Kidney (tissue), 14 donors: ENCODE data around the gene RAP1A. TPM values are rescaled to one million over a fixed set of nuclear protein-coding genes. Genes with fewer than 3 reads are reported as not detected.

Experiments used
- DNase-seq, 5 donors: peaks; one replicate each; pipeline ENCODE4 v3.0.0-alpha.2; 2013 to 2020
- FAIRE-seq: peaks from 2 replicates; lab custom pipeline; 2012; peaks lifted over from hg19 to GRCh38; lab: Jason Lieb, UNC
- H3K27ac ChIP-seq, 2 donors: one replicate each; pipeline ENCODE4 v1.7.0; 2013; ENCODE audit warnings: low read depth in 2 of 2, low read length in 2 of 2, inconsistent platforms in 1 of 2
- H3K27me3 ChIP-seq: one replicate; pipeline ENCODE4 v1.7.1; 2013; ENCODE audit warnings: low read length, inconsistent platforms; ENCODE audit not compliant: control insufficient read depth, insufficient read depth
- H3K36me3 ChIP-seq, 3 donors: one replicate each; pipeline versions ENCODE4 v1.7.0 to v1.7.1; 2013; ENCODE audit warnings: low read length in 3 of 3, control low read depth in 1 of 3, inconsistent platforms in 1 of 3; ENCODE audit not compliant: insufficient read depth in 3 of 3, control insufficient read depth in 2 of 3
- H3K4me1 ChIP-seq, 3 donors: one replicate each; pipeline versions ENCODE4 v1.7.0 to v1.7.1; 2013; ENCODE audit warnings: low read length in 3 of 3, inconsistent platforms in 1 of 3, low read depth in 1 of 3; ENCODE audit not compliant: control insufficient read depth in 2 of 3, insufficient read depth in 2 of 3
- H3K4me3 ChIP-seq, 3 donors: one replicate each; pipeline versions ENCODE4 v1.7.0 to v1.8.1; 2013; ENCODE audit warnings: low read length in 3 of 3, control low read depth in 1 of 3, inconsistent platforms in 1 of 3
- H3K9ac ChIP-seq, 3 donors: one replicate each; pipeline versions ENCODE4 v1.7.0 to v1.7.1; 2013; ENCODE audit warnings: low read length in 3 of 3, control low read depth in 1 of 3, inconsistent platforms in 1 of 3
- H3K9me3 ChIP-seq, 3 donors: one replicate each; pipeline versions ENCODE4 v1.7.0 to v1.7.1; 2013; ENCODE audit warnings: low read length in 3 of 3, control low read depth in 1 of 3, inconsistent platforms in 1 of 3; ENCODE audit not compliant: control insufficient read depth in 2 of 3, insufficient read depth in 1 of 3
- intact Hi-C: fragments of 100-400 bp; cut with DNase I; formaldehyde crosslinking; loops from one replicate; pipeline ENCODE4 v1.11.1; 2022
- polyA plus RNA-seq: library from polyadenylated mRNA; stranded (reverse); fragments of 350-450 nt; fragmentation: Illumina TruSeq; extraction: RNeasy Lipid Tissue Mini Kit (QIAGEN cat#74804); gene quantifications from one replicate; pipeline ENCODE4 v1.2.3, GENCODE V29; 2014; ENCODE audit warnings: low read depth, low replicate concordance; ENCODE audit not compliant: insufficient read depth
- total RNA-seq: library from RNA; stranded (reverse); fragmentation: NEBNext Ultra II Directional; extraction: Animal tissue kit (Norgen Biotek cat#: 25700); gene quantifications from one replicate; pipeline ENCODE4 v1.2.1, GENCODE V29; 2021
- TF ChIP-seq, protein P1 (sequence below): IDR thresholded peaks from 3 replicates; pipeline ENCODE4 v1.5.1; 2012; ENCODE audit warnings: mild to moderate bottlenecking, moderate library complexity, borderline replicate concordance; ENCODE audit not compliant: insufficient read depth; ENCODE audit errors: extremely low read depth
- donor health status: control.
- donor health status: control.
- donor health status: control.
- donor health status: control.
- donor health status: control.
- donor health status: DM: yes; HTN: yes; CAD: no.
- donor health status: Normal renal cell carcinoma (clear cell type).

The RAP1A gene
- total and polyA plus RNA-seq, 2 donors from 2014 or later: 55.8 to 91.3 TPM

DNA sequence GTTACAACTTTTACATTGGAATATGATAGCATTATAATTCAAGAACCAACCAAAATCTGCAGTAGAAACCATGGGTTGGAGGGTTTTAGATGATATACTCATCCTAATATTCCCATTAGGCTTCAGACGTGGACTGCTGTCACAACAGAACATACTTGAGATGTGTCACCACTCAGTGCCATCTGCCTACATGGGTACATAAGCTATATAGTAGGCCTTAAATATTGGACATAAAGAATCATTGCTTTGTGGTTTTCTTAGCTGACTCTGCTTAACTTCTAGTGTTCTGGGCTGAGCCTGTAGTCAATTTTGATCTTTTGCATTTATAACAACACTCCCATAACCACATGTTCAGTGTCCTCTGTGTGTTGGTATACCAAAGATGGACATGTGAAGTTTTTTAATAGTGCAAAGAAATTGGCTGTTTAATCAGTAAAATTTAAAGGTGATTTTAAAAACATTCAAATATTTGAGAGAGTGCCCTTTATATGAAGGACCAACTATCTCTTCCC, 14.2 kb downstream of the RAP1A start:
- no peak overlapping the region for H3K9ac ChIP-seq
- no peak overlapping the region for H3K27ac ChIP-seq
- H3K4me1 ChIP-seq: peaks cover 0 to 7% (median 0%) of the 10 kb centered on the region in 3 donors
- no peak for DNase-seq
- H3K9me3 ChIP-seq: no peaks in the 10 kb centered on the region
- FAIRE-seq: no peak
- H3K36me3 ChIP-seq: no peaks in the 10 kb centered on the region
- no peaks in the 10 kb centered on the region for H3K27me3 ChIP-seq
- intact Hi-C loops: no loop called here
- TF ChIP-seq, protein P1, sequence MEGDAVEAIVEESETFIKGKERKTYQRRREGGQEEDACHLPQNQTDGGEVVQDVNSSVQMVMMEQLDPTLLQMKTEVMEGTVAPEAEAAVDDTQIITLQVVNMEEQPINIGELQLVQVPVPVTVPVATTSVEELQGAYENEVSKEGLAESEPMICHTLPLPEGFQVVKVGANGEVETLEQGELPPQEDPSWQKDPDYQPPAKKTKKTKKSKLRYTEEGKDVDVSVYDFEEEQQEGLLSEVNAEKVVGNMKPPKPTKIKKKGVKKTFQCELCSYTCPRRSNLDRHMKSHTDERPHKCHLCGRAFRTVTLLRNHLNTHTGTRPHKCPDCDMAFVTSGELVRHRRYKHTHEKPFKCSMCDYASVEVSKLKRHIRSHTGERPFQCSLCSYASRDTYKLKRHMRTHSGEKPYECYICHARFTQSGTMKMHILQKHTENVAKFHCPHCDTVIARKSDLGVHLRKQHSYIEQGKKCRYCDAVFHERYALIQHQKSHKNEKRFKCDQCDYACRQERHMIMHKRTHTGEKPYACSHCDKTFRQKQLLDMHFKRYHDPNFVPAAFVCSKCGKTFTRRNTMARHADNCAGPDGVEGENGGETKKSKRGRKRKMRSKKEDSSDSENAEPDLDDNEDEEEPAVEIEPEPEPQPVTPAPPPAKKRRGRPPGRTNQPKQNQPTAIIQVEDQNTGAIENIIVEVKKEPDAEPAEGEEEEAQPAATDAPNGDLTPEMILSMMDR: no peak
- H3K4me3 ChIP-seq: no peak overlapping the region

DNA sequence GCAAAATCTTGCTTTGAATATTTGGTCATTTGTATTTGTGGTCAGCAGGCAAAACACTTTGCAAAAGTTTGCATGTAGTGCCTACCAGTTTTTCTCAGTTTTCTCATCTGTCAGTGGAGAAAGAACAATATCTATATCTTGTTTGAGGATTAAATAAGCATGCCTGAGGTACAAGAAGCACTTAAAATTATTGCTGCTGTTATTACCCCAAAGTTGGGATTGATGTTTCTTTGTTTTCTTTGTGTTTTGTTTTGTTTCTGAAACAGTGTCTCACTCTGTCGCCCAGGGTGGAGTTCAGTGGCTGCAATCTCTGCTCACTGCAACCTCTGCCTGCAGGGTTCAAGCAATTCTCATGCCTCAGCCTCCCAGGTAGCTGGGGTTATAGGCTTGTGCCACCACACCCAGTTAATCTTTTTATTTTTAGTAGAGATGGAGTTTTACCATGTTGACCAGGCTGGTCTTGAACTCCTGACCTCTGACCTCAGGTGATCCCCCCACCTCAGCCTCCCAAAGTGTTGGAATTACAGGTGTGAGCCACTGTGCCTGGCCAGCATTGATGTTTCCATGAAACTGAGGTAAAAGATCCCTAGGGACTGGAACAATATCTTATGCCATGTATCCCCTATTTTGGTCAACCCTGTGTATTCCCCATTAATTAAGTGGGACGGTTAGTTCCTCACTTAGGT, 15.9 kb downstream of the RAP1A start:
- FAIRE-seq: no peak
- peaks cover 0 to 7% (median 0%) of the 10 kb centered on the region in 3 donors for H3K4me1 ChIP-seq
- no peak for DNase-seq
- H3K27ac ChIP-seq: no peak overlapping the region
- no peaks in the 10 kb centered on the region for H3K9me3 ChIP-seq
- intact Hi-C loops: no loop called here
- TF ChIP-seq, protein P1: no peak
- no peak overlapping the region for H3K9ac ChIP-seq
- H3K27me3 ChIP-seq: no peaks in the 10 kb centered on the region
- no peaks in the 10 kb centered on the region for H3K36me3 ChIP-seq
- H3K4me3 ChIP-seq: no peak overlapping the region

DNA sequence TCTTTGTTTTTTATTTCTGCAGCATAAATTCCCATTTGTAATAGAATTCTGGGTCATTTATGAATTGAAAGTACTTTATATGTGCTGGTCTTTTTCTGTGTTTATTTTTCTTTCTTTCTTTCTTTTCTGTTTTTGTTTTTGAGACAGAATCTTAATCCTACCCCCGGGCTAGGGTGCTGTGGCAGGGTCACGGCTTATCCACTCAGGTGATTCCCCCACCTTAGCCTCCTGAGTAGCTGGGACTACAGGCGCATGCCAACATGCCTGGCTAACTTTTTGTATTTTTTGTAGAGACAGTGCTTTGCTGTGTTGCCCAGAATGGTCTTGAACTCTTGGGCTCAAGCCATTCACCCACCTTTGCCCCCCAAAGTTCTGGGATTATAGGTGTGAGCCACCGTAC, 18.7 kb downstream of the RAP1A start:
- Histone ChIP-seq H3K9me3 (no peaks in the 10 kb centered on the region), H3K9ac (no peak overlapping the region), H3K27me3 (no peaks in the 10 kb centered on the region), H3K27ac (no peak overlapping the region), H3K4me3 (no peak overlapping the region), H3K4me1 (peaks cover 0 to 4% (median 0%) of the 10 kb centered on the region in 3 donors), H3K36me3 (no peaks in the 10 kb centered on the region)
- intact Hi-C loops: no loop called here
- TF ChIP-seq, protein P1: no peak
- FAIRE-seq (no peak), DNase-seq (no peak)
